Measurements from ENCODE around the gene CDH4. TPM values are rescaled to one million over a fixed set of nuclear protein-coding genes. Genes with fewer than 3 reads are reported as not detected.

The CDH4 gene
- total and polyA plus RNA-seq, 2 donors (not counting 3 experiments of a cell fraction or from before 2014, with no cell fraction given) = 0.17 to 0.51 TPM

DNA sequence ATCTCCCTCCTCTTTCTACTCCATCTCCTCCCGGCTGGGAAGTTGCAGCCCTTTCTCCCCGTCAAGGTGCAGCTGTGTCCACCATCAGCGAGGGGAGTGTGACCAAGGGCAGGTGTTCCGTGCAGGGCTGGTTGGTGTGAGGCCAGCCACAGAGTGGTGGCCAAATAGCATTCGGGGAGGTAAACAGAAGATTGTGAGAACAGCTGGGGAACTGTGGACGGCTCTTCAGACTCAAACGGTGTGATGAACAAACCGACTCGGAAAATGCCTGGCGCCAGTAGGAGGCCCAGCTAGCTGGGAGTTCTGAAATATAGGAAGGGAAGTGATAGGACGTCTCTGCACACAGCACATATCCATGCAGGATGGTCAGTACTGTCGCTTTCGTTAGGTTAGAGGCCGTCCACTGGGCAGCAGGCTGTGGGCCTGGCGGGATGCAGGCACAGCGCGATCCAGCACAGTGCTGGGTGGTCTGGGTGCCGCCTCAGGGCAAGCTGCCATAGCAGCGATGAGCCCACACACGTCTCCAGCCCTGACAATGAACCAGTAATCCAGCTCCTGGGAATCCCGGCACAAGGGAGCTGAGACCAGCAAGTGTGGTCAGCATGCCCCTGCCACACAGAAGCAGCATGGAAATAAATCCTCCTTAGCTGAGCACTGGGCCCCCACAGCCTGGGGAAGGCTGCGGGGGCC is 555.6 kb downstream of the CDH4 start:
- no TSS peak for BruUV-seq (replicated peaks)
- POLR2A ChIA-PET = no interaction called here
- FAIRE-seq (no peak), DNase-seq (ENCODE audit: low read depth, low spot score) (no peak)
- intact Hi-C loops (cut with micrococcal nuclease) (no loop called here), dilution Hi-C loops (cut with MboI; ENCODE audit: extremely low pct_ligation_motif_present, low sequenced_read_pairs) (no loop called here)
- Histone ChIP-seq H3K27ac (ENCODE audit: insufficient read depth, low read depth, low read length) (no peak overlapping the region), H2AFZ (ENCODE audit: low read depth, low read length) (no peak overlapping the region), H4K20me1 (replicated peaks; ENCODE audit: control insufficient read depth, extremely low read depth, insufficient read depth, low read length) (no peaks in the 10 kb centered on the region), H3K36me3 (ENCODE audit: control insufficient read depth in 2 of 2, extremely low read depth in 1 of 2, insufficient read depth in 2 of 2, low read length in 2 of 2) (no peaks in the 10 kb centered on the region), H3K9me1 (replicated peaks; ENCODE audit: control insufficient read depth, extremely low read depth, insufficient read depth, low read length) (no peaks in the 10 kb centered on the region), H3K9me3 (replicated peaks; ENCODE audit: control insufficient read depth, insufficient read depth, low read length) (no peaks in the 10 kb centered on the region), H3K79me2 (ENCODE audit: control insufficient read depth, insufficient read depth, low read length) (no peaks in the 10 kb centered on the region), H3K4me1 (ENCODE audit: control insufficient read depth, extremely low read depth, insufficient read depth, low read length) (no peaks in the 10 kb centered on the region), H3K9ac (replicated peaks; ENCODE audit: extremely low read depth, insufficient read depth, low read length) (no peak overlapping the region), H3K4me2 (ENCODE audit: insufficient read depth, low read length) (no peak overlapping the region), H3K4me3 (replicated peaks in 1 of 3; ENCODE audit: insufficient read depth in 1 of 3, low read depth in 1 of 3, low read length in 3 of 3) (no peak overlapping the region), H3K27me3 (ENCODE audit: control insufficient read depth in 2 of 2, insufficient read depth in 2 of 2, low read length in 2 of 2) (no peaks in the 10 kb centered on the region)
- CTCF ChIA-PET = no interaction called here
- TF ChIP-seq MYC (IDR thresholded peaks at IDR 0.05; ENCODE audit: low read depth, low read length) (no peak), FOS (IDR thresholded peaks at IDR 0.05; ENCODE audit: borderline replicate concordance, insufficient read depth, low read length) (no peak), POLR2AphosphoS5 (IDR thresholded peaks at IDR 0.05; ENCODE audit: insufficient read depth, low read depth, low read length) (no peak), EZH2 (IDR thresholded peaks at IDR 0.05; ENCODE audit: borderline replicate concordance, low read depth, low read length, severe bottlenecking) (no peak), GATA2 (IDR thresholded peaks at IDR 0.05; ENCODE audit: insufficient read depth, insufficient read length, low read depth, low read length) (no peak), JUN (IDR thresholded peaks at IDR 0.05; ENCODE audit: borderline replicate concordance, insufficient read depth, insufficient read length, low read depth) (no peak)

- no peak for TF ChIP-seq FOS (IDR thresholded peaks at IDR 0.05; ENCODE audit: borderline replicate concordance, insufficient read depth, low read length)
- no peak for TF ChIP-seq MYC (IDR thresholded peaks at IDR 0.05; ENCODE audit: low read depth, low read length)
- TF ChIP-seq JUN (IDR thresholded peaks at IDR 0.05; ENCODE audit: borderline replicate concordance, insufficient read depth, insufficient read length, low read depth) = no peak
- TF ChIP-seq GATA2 (IDR thresholded peaks at IDR 0.05; ENCODE audit: insufficient read depth, insufficient read length, low read depth, low read length) = no peak
- TF ChIP-seq, protein P1, sequence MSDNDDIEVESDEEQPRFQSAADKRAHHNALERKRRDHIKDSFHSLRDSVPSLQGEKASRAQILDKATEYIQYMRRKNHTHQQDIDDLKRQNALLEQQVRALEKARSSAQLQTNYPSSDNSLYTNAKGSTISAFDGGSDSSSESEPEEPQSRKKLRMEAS (IDR thresholded peaks at IDR 0.05; ENCODE audit: insufficient read depth, insufficient read length) = no peak
- no peak for TF ChIP-seq EZH2 (IDR thresholded peaks at IDR 0.05; ENCODE audit: borderline replicate concordance, low read depth, low read length, severe bottlenecking)
- TF ChIP-seq CTCF (IDR thresholded peaks at IDR 0.05; ENCODE audit: extremely low read depth in 1 of 2, insufficient read depth in 1 of 2, low read depth in 1 of 2, low read length in 2 of 2) = no peak
- TF ChIP-seq POLR2AphosphoS5 (IDR thresholded peaks at IDR 0.05; ENCODE audit: insufficient read depth, low read depth, low read length) = no peak
- no peak for TF ChIP-seq POLR2A (IDR thresholded peaks at IDR 0.05; ENCODE audit: low read depth, low read length)
- Histone ChIP-seq H3K79me2 (ENCODE audit: control insufficient read depth, insufficient read depth, low read length) (no peaks in the 10 kb centered on the region), H4K20me1 (replicated peaks; ENCODE audit: control insufficient read depth, extremely low read depth, insufficient read depth, low read length) (no peaks in the 10 kb centered on the region), H2AFZ (ENCODE audit: low read depth, low read length) (no peak overlapping the region), H3K4me2 (ENCODE audit: insufficient read depth, low read length) (no peak overlapping the region), H3K9me1 (replicated peaks; ENCODE audit: control insufficient read depth, extremely low read depth, insufficient read depth, low read length) (no peaks in the 10 kb centered on the region), H3K27me3 (ENCODE audit: control insufficient read depth in 2 of 2, insufficient read depth in 2 of 2, low read length in 2 of 2) (no peaks in the 10 kb centered on the region), H3K9me3 (replicated peaks; ENCODE audit: control insufficient read depth, insufficient read depth, low read length) (no peaks in the 10 kb centered on the region), H3K27ac (ENCODE audit: insufficient read depth, low read depth, low read length) (no peak overlapping the region), H3K4me1 (ENCODE audit: control insufficient read depth, extremely low read depth, insufficient read depth, low read length) (no peaks in the 10 kb centered on the region), H3K9ac (replicated peaks; ENCODE audit: extremely low read depth, insufficient read depth, low read length) (no peak overlapping the region), H3K36me3 (ENCODE audit: control insufficient read depth in 2 of 2, extremely low read depth in 1 of 2, insufficient read depth in 2 of 2, low read length in 2 of 2) (no peaks in the 10 kb centered on the region), H3K4me3 (replicated peaks in 1 of 3; ENCODE audit: insufficient read depth in 1 of 3, low read depth in 1 of 3, low read length in 3 of 3) (no peak overlapping the region)
- no TSS peak for BruUV-seq (replicated peaks)
- no peak for DNase-seq (ENCODE audit: low read depth, low spot score)
- FAIRE-seq = no peak
- POLR2A ChIA-PET = no interaction called here
- dilution Hi-C loops (cut with MboI; ENCODE audit: extremely low pct_ligation_motif_present, low sequenced_read_pairs) = no loop called here
- CTCF ChIA-PET = no interaction called here
- intact Hi-C loops (cut with micrococcal nuclease) = no loop called here
These were observed 556.4 kb downstream of the CDH4 start for GRCh38 chr20:61808447-61808846.

Data from endothelial cell of umbilical vein (primary cell).